Measurements from ENCODE around the gene KRTAP12-1.
A peak's percentile ranks its signal among the peaks of the same experiment; 100 is the strongest.

KRTAP12-1 gene

GRCh38 chr21:44638506-44639330 lies 43.2 kb downstream of the KRTAP12-1 start:
- DNase-seq, result peak; percentile 7 to 8

GRCh38 chr21:44637851-44638348 lies 44.1 kb downstream of the KRTAP12-1 start:
- peak in 1 of 2 experiments; percentile 8 for DNase-seq

- peak; percentile 1 to 5 for DNase-seq
Observed at GRCh38 chr21:44637018-44637850, 44.7 kb downstream of the KRTAP12-1 start, which contains the start of gene KRTAP10-10. Gene KRTAP10-10, plus strand, starts transcription at chr21:44637356. Its CDS starts 62 bp downstream, at chr21:44637418.

GRCh38 chr21:44636209-44637017 lies 45.5 kb downstream of the KRTAP12-1 start:
- DNase-seq, result peak in 1 of 2 experiments; percentile 5

GRCh38 chr21:44632067-44632466 lies 49.9 kb downstream of the KRTAP12-1 start:
- no peak for DNase-seq
